ENCODE results near the gene PPT2. TPM values are rescaled to one million over a fixed set of nuclear protein-coding genes. Genes with fewer than 3 reads are reported as not detected.
"Not testable (repeated sequence)": the region's sequence is repeated elsewhere in the genome, so short reads cannot be mapped to it uniquely, and the experiment has no call there.

PPT2 gene
- total RNA-seq, 4 donors from 2014 or later: 19.0 to 35.1 (median 28.9) TPM

DNA sequence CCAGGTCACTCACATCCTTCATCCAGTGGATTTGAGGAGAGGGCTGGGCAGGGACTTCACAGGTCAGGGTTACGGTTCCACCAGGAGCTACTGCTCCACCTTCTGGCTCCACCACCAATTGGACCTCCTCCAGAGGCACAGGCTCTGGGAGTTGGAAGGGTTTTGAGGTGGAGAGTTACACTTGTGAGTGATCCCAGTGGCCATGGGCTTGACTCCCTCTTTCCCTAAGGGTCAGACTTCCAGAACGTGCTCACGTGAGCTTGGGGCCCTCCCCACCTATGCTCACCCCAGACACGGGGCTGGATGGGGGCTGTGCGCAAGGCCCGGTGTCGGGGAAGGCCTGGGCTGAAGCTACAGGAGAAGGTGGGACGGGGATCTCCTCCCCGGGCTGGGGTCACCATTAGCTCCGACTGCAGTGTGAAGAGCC is 28.6 kb downstream of the PPT2 start:
- Histone ChIP-seq H3K27ac (peak overlapping the region; percentile 3 to 100), H3K36me3 (no peaks in the 10 kb centered on the region), H3K4me1 (peaks cover 9 to 14% of the 10 kb centered on the region in 2 donors), H3K4me3 (no peak overlapping the region), H3K9me3 (no peaks in the 10 kb centered on the region), H3K27me3 (no peaks in the 10 kb centered on the region)
- TF ChIP-seq, protein P1, sequence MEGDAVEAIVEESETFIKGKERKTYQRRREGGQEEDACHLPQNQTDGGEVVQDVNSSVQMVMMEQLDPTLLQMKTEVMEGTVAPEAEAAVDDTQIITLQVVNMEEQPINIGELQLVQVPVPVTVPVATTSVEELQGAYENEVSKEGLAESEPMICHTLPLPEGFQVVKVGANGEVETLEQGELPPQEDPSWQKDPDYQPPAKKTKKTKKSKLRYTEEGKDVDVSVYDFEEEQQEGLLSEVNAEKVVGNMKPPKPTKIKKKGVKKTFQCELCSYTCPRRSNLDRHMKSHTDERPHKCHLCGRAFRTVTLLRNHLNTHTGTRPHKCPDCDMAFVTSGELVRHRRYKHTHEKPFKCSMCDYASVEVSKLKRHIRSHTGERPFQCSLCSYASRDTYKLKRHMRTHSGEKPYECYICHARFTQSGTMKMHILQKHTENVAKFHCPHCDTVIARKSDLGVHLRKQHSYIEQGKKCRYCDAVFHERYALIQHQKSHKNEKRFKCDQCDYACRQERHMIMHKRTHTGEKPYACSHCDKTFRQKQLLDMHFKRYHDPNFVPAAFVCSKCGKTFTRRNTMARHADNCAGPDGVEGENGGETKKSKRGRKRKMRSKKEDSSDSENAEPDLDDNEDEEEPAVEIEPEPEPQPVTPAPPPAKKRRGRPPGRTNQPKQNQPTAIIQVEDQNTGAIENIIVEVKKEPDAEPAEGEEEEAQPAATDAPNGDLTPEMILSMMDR (IDR thresholded peaks at IDR 0.05): no peak
- no peak for TF ChIP-seq POLR2A (IDR thresholded peaks at IDR 0.05)
- intact Hi-C loops (cut with DNase I; ENCODE audit: low total_unique reads): no loop called here
- DNase-seq: no peak

DNA sequence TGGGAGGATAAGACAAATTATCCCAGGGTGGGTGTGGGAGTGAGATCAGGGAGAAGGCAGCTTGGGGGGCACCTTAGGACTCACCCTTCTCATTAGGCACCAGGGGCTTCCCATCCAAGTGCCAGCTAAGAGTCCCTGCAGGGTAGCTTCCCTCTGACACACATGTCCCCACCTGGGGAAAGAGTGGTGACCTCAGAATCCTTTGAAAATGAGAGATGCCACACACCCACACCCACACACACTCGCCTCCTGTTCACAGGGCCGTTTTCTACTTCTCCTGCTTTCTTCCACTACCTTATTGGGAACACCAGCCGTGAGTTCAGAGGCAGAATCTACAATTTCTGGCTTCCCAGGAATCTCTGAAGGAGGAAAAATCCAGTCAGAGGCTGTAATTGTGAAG is 29.1 kb downstream of the PPT2 start:
- no peak overlapping the region for H3K4me3 ChIP-seq
- peak overlapping the region; percentile 83 to 100 for H3K27ac ChIP-seq
- H3K9me3 ChIP-seq: no peaks in the 10 kb centered on the region
- no peaks in the 10 kb centered on the region for H3K36me3 ChIP-seq
- H3K27me3 ChIP-seq: no peaks in the 10 kb centered on the region
- intact Hi-C loops (cut with DNase I; ENCODE audit: low total_unique reads): no loop called here
- peaks cover 9 to 14% of the 10 kb centered on the region in 2 donors for H3K4me1 ChIP-seq
- TF ChIP-seq, protein P1 (IDR thresholded peaks at IDR 0.05): no peak
- TF ChIP-seq POLR2A (IDR thresholded peaks at IDR 0.05): no peak
- DNase-seq: no peak

DNA sequence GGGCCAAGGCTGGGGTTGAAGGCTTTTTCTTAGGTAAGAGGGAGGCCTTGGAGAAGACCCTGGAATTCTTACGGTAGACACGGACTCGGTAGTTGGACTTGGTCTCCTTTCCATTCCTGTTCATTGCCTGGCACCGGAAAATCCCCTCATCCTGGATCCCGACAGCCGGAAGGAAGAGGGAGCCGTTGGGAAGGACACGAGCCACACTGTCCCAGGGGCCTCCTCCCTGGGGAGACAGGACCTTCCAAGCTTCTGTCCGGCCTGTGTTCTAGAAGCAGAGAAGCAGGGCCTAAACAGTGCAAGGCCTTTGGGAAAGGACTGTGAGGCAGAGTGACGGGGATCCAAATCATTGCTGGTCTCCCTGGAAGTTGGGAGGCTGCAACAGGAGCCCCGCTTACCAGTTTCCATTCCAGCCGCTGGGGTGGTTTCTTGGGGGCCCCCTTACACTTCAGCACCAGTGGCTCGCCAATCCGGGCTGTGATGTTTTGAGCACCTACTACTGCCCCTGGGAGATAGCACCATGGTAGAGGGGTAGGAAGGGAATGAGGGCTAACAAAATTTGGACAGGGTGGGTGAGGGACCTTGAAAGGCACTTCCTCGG is 29.6 kb downstream of the PPT2 start:
- TF ChIP-seq POLR2A (IDR thresholded peaks at IDR 0.05): no peak
- H3K9me3 ChIP-seq: no peaks in the 10 kb centered on the region
- peak overlapping the region; percentile 83 to 100 for H3K27ac ChIP-seq
- H3K27me3 ChIP-seq: no peaks in the 10 kb centered on the region
- no peaks in the 10 kb centered on the region for H3K36me3 ChIP-seq
- intact Hi-C loops (cut with DNase I; ENCODE audit: low total_unique reads): no loop called here
- H3K4me1 ChIP-seq: peaks cover 9 to 14% of the 10 kb centered on the region in 2 donors
- DNase-seq: no peak
- no peak overlapping the region for H3K4me3 ChIP-seq

DNA sequence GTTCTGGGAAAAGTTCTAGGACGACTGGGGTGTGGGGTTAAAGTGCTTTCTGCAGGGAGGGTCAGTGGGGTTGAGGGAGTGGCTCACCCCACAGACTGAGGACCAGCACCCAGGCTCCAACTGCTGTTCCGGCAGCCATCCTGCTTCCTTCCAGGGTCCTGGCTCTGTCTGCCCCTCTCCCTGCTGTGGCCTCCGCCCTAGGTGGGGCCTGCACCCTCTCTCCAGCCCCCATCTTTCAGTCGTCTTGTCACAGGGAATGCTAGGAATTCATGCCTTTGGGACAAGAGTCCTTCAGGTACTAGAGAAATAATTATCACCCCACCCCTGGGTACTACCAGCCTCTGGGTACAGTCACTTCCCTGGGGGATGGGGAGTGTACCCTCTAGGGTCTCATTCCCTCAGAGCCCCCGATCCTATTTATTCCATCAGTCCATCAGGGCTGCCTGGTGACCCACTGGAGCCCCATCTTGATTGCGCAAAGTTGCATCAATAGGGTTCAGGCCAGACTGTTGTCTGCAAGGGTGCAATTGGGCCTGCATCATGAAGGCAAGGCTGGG is 30.2 kb downstream of the PPT2 start, which contains the start of gene AGER:
Gene AGER, minus strand, starts transcription at position 170 of the 557 bp plus-strand sequence. Its CDS starts 31 bp downstream, at position 139.
- H3K27ac ChIP-seq: peak within 1 kb of the TSS; percentile 83 to 100
- H3K4me1 ChIP-seq: peaks cover 7 to 10% of the 10 kb centered on the region in 2 donors
- intact Hi-C loops (cut with DNase I; ENCODE audit: low total_unique reads): no loop called here
- no peak for DNase-seq
- H3K36me3 ChIP-seq: no peaks in the 10 kb centered on the region
- no peaks in the 10 kb centered on the region for H3K27me3 ChIP-seq
- H3K4me3 ChIP-seq: no peak within 1 kb of the TSS
- TF ChIP-seq, protein P1 (IDR thresholded peaks at IDR 0.05): no peak
- no peak for TF ChIP-seq POLR2A (IDR thresholded peaks at IDR 0.05)
- no peaks in the 10 kb centered on the region for H3K9me3 ChIP-seq

DNA sequence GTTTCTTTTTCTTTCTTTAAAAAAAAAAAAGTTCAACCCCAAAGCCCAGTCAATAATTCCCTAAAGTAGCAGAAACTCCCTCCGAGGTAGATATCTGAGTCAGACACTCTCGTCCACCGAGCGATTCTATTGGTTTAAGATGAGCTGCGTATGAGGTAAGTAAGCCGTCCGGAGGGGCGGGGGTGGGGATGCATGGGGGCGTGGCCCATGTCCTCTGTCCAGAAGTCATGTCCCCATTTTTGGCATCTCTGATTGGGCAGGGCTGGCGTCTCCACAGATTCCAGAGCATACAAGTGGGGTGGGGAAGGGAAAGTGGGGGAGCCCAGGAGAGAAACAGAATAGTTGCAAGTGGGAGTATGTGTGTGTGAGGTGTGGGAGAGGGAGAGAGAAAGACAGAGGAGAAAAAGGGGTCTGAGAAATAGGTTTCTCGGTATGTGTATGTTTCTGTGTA is 31.8 kb downstream of the PPT2 start:
- H3K4me3 ChIP-seq; H3K4me1 ChIP-seq; intact Hi-C loops (cut with DNase I; ENCODE audit: low total_unique reads); H3K9me3 ChIP-seq; H3K27me3 ChIP-seq; H3K36me3 ChIP-seq: not testable (repeated sequence)
- H3K27ac ChIP-seq: peak overlapping the region; percentile 83 to 100
- DNase-seq: peak; percentile 87 to 95

DNA sequence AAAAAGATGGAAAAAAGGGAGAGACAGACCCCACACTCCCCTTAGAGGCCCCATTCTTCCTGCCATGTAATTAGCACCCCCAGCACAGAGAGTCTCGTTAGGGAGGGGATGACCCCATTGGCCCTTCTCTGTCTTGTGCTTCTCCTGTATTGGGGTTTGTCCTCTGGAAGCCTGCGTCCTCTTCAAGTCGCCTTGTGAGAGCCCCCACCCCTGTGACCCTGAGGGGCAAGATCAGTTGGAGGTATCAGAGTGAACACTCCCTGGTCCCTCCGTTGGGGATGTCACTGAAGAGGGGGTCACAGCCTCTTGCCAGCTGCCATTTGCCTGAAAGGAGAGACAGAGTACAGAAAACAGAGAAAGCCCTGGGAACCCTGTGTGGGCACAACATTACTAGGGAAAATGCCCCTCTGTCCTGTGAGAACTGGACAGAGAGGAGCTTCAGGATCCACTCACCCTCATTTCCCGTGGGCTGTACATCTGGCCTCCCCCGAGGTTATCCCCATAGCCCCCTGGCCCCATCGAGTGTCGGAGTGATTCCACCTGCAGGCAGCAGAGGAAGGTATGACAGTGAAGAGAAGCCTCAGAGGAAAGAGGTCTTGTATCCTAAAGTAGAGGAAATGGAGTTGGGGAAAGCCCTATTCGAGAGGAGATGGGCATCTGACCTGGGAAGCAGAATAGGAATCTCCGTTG is 32.4 kb downstream of the PPT2 start:
- H3K4me3 ChIP-seq; H3K4me1 ChIP-seq; H3K36me3 ChIP-seq; H3K27me3 ChIP-seq; H3K9me3 ChIP-seq; intact Hi-C loops (cut with DNase I; ENCODE audit: low total_unique reads); DNase-seq: not testable (repeated sequence)
- peak overlapping the region; percentile 83 to 100 for H3K27ac ChIP-seq

Measured in uterus (tissue), 4 donors.